Measurements from ENCODE around the gene NOL12.

Gene NOL12

GRCh38 chr22:37734402-37734700, 48.2 kb downstream of the NOL12 start:
- no peak for TF ChIP-seq ZNF174 (tag by site-specific recombination; IDR thresholded peaks at IDR 0.05)
- TF ChIP-seq ZNF777 (tag by site-specific recombination; IDR thresholded peaks at IDR 0.05; ENCODE audit: borderline replicate concordance), result no peak
- CTCF ChIA-PET, result interaction anchor here (0.8 kb wide), 1 partner anchor 15 kb away, joined by 3 read pairs; no protein-coding TSS in a partner anchor
- no peaks in the 10 kb centered on the region for H3K9me3 ChIP-seq (ENCODE audit: control insufficient read depth, insufficient read depth, low read depth, low read length)
- POLR2A ChIA-PET, result no interaction called here
- no peaks in the 10 kb centered on the region for H3K4me1 ChIP-seq (ENCODE audit: control insufficient read depth, insufficient read depth, low read length)
- no peaks in the 10 kb centered on the region; a peak in 1 of 3 replicates for H3K36me3 ChIP-seq (ENCODE audit: control insufficient read depth in 2 of 2, insufficient read depth in 1 of 2, low read length in 2 of 2)
- H3K27ac ChIP-seq (ENCODE audit: extremely low read depth, low read depth, low read length), result no peak overlapping the region
- H3K4me3 ChIP-seq (ENCODE audit: low read depth, low read length), result no peak overlapping the region

- Histone ChIP-seq H3K4me1 (ENCODE audit: control insufficient read depth, insufficient read depth, low read length) (no peaks in the 10 kb centered on the region), H3K9me3 (ENCODE audit: control insufficient read depth, insufficient read depth, low read depth, low read length) (no peaks in the 10 kb centered on the region), H3K4me3 (ENCODE audit: low read depth, low read length) (no peak overlapping the region), H3K36me3 (ENCODE audit: control insufficient read depth in 2 of 2, insufficient read depth in 1 of 2, low read length in 2 of 2) (no peaks in the 10 kb centered on the region; a peak in 1 of 3 replicates), H3K27ac (ENCODE audit: extremely low read depth, low read depth, low read length) (no peak overlapping the region)
- POLR2A ChIA-PET, result no interaction called here
- CTCF ChIA-PET, result interaction anchor here (0.6 to 1.3 kb wide), 3 partner anchors 16 to 24 kb away, joined by 3 to 4 read pairs (median 4); no protein-coding TSS in a partner anchor
- TF ChIP-seq CTCF (tag by site-specific recombination; IDR thresholded peaks at IDR 0.05) (peak; percentile 64), ZNF169 (tag by site-specific recombination; IDR thresholded peaks at IDR 0.05) (no peak)
Measured at GRCh38 chr22:37734964-37735451, 48.9 kb downstream of the NOL12 start.

- ChIA-PET POLR2A (interaction anchor here (1.3 to 1.6 kb wide), 2 partner anchors 71 to 96 kb away, joined by 3 to 5 read pairs; no protein-coding TSS in a partner anchor), CTCF (interaction anchor here (3.0 kb wide), 1 partner anchor 96 kb away, joined by 12 read pairs; no protein-coding TSS in a partner anchor)
- Histone ChIP-seq H3K4me1 (ENCODE audit: control insufficient read depth, insufficient read depth, low read length) (no peaks in the 10 kb centered on the region), H3K4me3 (ENCODE audit: low read depth, low read length) (no peak overlapping the region), H3K9me3 (ENCODE audit: control insufficient read depth, insufficient read depth, low read depth, low read length) (no peaks in the 10 kb centered on the region), H3K27ac (ENCODE audit: extremely low read depth, low read depth, low read length) (no peak overlapping the region), H3K36me3 (ENCODE audit: control insufficient read depth in 2 of 2, insufficient read depth in 1 of 2, low read length in 2 of 2) (no peaks in the 10 kb centered on the region)
- TF ChIP-seq ZNF114 (tag by site-specific recombination; IDR thresholded peaks at IDR 0.05) (no peak), RBAK (tag by site-specific recombination; IDR thresholded peaks at IDR 0.05) (no peak), GLIS1 (tag by site-specific recombination; IDR thresholded peaks at IDR 0.05) (no peak), SP2 (tag by site-specific recombination; IDR thresholded peaks at IDR 0.05) (peak; percentile 24; the same call in 1 of the 2 replicates), ZNF146 (tag by site-specific recombination; IDR thresholded peaks at IDR 0.05) (no peak), ZNF404 (tag by site-specific recombination; IDR thresholded peaks at IDR 0.05) (no peak), ZNF248 (tag by site-specific recombination; IDR thresholded peaks at IDR 0.05) (no peak), ZNF133 (tag by site-specific recombination; IDR thresholded peaks at IDR 0.05) (no peak), ZNF785 (tag by site-specific recombination; IDR thresholded peaks at IDR 0.05) (no peak), TCF7L2 (IDR thresholded peaks at IDR 0.05; ENCODE audit: borderline replicate concordance, low read depth, low read length) (no peak), ZFP37 (tag by site-specific recombination; IDR thresholded peaks at IDR 0.05) (no peak), SP3 (tag by site-specific recombination; IDR thresholded peaks at IDR 0.05) (no peak), ZFP69B (tag by site-specific recombination; IDR thresholded peaks at IDR 0.05) (0 out of 2 replicates have a peak, but pooled peaks have one; percentile 17), AEBP2 (tag by site-specific recombination; IDR thresholded peaks at IDR 0.05; ENCODE audit: borderline replicate concordance) (no peak), ZNF433 (tag by site-specific recombination; IDR thresholded peaks at IDR 0.05; ENCODE audit: low read depth) (no peak), PATZ1 (tag by site-specific recombination; IDR thresholded peaks at IDR 0.05) (no peak), ZSCAN16 (tag by site-specific recombination; IDR thresholded peaks at IDR 0.05) (no peak), ZNF621 (tag by site-specific recombination; IDR thresholded peaks at IDR 0.05) (no peak), ZNF664 (tag by site-specific recombination; IDR thresholded peaks at IDR 0.05) (no peak), BCL11A (tag by site-specific recombination; IDR thresholded peaks at IDR 0.05; ENCODE audit: low read depth) (no peak), ZNF155 (tag by site-specific recombination; IDR thresholded peaks at IDR 0.05) (no peak), ZNF629 (tag by site-specific recombination; IDR thresholded peaks at IDR 0.05) (no peak), ZNF692 (tag by site-specific recombination; IDR thresholded peaks at IDR 0.05) (peak; percentile 53; the same call in 1 of the 2 replicates)
Measured at GRCh38 chr22:37739035-37739434, 52.9 kb downstream of the NOL12 start.
